ENCODE results near the gene SLC8B1.

The SLC8B1 gene

GRCh38 chr12:113292091-113292490, 42.8 kb downstream of the SLC8B1 start:
- DNase-seq = no peak

DNA sequence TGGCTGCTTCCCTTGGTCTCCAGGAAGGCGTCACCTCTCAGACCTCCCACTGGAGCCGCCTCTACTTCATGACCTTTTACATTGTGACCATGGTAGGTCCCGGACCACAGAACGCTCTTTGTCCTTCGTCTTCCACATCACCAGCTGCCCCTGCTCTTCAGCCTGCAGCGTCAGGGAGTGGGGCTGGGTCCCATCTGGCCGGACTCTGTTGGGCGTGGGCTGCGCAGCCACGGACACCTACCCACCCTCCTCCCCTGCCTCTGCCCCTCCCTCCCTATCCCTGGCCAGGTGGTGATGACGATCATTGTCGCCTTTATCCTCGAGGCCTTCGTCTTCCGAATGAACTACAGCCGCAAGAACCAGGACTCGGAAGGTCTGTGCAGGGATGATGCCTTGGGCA, 43.3 kb downstream of the SLC8B1 start:
- no peak for DNase-seq

DNA sequence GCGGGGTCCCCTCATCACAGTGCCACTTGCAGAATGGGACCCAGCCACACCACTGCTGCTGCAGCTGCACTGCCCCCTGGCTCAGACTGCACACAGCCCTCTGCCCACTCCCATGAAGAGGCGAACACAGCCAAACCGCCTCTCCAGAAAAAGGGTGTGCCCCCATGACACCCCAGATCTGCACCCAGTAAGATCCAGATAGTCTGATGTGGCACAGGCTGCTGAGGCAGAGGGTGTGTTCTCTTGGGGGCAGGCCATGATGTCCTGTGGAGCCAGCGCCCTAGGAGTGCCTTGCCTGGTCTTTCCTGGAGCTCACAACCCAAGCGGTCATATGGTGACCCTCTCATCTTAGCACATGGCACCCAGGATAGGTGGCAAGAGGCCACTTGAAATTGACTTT, 44.4 kb downstream of the SLC8B1 start:
- DNase-seq = no peak

DNA sequence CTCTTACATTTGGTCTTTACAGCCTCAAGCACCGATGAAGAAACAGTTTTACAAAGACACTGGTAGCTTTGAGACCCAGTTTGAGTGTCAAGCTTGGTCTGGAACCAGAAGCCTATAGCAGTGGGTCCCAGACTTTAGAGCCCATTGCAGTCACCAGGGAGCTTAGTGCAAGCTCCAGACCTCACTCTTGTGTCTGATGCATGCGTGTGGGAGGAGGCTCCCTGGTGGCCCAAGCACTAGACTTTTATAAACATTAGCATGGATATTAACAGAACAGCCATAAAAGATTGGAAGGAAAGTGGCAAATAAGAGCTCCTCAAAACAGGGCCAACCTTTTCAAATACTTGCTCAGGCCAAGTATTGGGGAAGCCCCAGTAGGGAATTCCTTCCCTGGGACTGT, 45.5 kb downstream of the SLC8B1 start:
- DNase-seq = no peak

GRCh38 chr12:113287899-113288282, 47.0 kb downstream of the SLC8B1 start:
- no peak for DNase-seq

DNA sequence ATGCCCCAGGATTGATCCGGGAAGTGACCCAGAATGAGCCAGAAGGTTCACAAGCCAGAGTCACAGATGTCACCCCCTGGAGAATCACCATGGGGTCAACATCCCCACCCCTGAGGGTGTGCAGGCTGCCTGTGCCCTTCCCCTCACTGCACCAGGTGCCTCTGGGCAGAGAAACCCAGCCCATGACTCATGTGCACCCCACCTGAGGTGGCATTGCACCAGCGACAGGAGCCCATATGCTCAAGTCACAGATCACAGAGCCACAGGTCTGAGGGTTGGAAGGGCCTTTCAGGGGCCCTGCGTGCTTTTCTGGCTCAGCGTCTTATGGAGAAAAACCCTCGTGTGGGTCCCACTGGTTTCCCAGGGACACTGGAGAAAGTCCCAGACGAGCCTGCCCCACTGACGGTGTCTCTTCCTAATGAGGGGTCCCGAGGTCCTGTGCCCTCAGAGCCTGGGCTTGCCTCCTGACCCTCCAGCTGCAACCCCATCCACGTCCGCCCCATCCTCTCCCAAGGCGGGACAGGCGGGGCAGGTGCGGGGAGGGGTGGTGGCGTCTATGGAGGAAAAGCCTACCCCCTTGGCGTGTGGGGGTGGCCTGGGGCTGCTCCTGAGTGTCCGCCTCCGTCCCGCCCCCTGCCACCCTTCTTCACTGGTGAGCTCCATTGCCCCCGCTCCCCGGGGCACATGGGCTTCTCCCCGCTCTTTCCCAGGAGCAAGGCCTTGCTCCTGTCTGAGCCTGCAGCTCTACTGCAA, 47.6 kb downstream of the SLC8B1 start:
- DNase-seq = no peak

DNA sequence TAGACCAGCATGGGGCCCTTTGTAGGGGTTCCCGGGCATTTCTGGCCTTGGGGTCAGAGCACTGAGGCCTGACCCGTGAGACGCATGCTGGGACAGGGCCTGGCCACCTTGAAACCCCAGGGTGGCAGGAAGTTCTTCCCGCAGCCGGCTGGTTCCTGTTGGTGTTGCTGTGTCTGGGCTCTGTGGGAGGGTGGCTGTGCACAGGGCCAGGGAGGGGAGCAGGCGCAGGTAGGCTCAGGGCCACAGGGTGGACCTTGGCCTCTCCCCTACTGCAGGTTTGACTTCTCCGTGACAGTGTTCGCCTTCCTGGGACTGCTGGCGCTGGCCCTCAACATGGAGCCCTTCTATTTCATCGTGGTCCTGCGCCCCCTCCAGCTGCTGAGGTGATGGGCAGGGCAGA, 48.2 kb downstream of the SLC8B1 start:
- no peak for DNase-seq

GRCh38 chr12:113285679-113286610, 49.0 kb downstream of the SLC8B1 start:
- no peak for DNase-seq

DNA sequence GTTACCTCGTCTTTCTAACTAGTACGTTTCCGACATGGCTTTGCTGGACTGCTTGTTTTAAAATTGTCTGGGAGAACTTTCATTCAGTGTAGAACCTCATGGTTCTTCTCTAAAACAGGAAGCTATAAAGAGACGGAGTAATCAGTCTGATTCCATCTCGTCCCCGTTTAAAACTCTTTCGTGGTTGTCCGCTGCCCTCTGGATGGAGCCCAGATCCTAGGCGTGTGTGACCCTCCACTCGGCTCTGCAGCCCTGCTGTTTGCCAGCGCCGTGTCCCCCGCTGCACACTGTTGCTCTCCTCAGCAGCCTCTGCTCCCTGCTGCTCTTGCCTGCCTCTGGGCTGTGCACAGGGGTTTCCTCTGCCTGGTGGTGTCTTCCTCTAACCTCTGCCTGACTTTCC, 50.2 kb downstream of the SLC8B1 start:
- no peak for DNase-seq

DNA sequence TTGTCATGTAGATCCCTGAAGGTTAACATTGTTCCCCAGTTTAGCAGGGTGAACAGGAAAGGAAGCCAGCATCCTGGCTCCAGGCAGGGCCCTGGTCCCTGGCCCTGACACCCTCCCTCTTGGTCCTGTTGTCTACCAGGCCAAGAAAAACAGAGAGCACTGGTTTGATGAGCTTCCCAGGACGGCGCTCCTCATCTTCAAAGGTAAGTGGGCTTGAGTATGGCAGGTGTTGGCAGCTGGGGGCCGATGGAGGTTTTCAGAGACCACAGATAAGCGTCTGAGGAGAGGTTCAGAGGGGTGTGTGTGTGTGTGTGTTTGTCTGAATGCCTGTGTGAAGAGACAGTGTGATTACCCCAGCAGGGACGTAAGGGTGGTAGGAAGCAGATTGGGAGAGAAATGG, 56.3 kb downstream of the SLC8B1 start:
- DNase-seq = no peak

DNA sequence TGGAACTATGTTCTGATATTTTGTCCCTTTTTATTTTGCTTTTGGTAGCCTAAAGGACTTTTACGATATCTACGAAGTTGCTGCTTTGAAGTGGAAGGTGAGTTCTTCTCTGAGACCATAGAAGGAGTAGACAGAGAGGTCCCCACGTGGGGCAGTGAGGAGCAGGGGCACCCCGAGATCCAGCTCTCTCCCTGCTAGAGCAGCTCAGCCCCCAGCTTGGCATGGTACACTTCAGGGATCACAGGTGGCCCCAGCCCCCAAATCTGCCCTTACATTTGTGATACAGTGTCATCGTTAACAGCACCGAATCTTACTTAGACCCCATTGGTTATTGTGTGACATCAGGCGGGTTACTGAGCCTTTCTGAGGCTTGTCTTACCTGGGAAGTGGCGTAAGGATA, 56.8 kb downstream of the SLC8B1 start:
- no peak for DNase-seq

DNA sequence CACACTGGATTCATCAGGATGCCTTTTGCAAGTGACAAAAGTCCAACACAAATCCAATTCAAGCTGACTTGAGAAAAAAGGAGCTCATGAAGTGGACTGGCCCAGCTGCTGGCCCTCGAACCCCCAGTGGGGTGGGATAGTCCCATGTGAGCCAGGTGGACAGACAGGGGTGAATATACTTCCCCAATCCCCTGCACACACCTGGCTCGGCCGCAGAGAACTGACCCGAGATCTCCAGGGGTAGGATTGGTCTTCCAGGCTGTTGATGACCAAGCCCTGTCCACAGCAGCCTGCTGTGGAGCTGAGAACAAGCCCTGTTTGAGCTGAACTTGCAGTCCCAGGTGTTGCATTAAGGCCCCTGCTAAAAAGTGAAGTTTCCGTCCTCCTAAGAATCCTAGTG, 57.4 kb downstream of the SLC8B1 start:
- no peak for DNase-seq

DNA sequence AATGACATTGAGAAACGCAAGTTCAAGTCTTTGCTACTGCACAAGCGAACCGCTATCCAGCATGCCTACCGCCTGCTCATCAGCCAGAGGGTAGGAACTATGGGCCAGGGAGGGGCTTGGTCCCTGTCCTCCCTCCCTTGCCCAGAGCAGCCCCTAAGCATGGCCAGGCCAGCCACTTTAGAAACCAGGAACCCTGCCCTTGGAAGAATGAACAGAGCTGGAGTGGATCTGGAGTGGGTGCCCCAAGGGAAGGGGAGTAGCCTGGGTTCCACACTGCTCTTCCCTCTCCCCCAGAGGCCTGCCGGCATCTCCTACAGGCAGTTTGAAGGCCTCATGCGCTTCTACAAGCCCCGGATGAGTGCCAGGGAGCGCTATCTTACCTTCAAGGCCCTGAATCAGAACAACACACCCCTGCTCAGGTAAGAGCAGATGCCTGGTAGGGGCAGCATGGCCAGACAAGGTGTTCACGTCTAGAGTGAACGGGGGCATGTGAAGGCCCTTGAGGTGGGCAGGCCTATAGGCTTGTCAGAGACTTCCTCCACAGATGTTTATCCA, 57.9 kb downstream of the SLC8B1 start:
- no peak for DNase-seq

GRCh38 chr12:113276306-113276705, 58.6 kb downstream of the SLC8B1 start:
- no peak for DNase-seq

DNA sequence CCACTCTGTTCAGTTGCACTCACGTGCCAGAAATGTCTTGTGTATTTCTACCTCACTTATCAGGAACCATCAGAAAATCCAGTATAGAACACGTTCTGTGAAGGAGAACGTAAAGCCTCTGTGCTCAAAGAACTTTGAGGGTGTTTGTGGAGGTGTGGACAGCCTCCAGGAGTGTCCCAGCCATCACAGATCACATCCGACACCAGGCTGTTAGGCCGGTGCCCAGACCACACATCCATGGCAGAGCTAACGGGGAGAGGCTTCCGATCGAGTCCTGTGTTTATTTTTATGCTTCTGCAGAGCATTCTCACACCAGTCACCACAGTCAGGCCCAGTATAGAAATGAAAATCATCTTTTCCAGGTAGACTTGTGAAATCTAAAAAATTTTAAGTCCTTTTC, 60.1 kb downstream of the SLC8B1 start:
- DNase-seq = no peak

DNA sequence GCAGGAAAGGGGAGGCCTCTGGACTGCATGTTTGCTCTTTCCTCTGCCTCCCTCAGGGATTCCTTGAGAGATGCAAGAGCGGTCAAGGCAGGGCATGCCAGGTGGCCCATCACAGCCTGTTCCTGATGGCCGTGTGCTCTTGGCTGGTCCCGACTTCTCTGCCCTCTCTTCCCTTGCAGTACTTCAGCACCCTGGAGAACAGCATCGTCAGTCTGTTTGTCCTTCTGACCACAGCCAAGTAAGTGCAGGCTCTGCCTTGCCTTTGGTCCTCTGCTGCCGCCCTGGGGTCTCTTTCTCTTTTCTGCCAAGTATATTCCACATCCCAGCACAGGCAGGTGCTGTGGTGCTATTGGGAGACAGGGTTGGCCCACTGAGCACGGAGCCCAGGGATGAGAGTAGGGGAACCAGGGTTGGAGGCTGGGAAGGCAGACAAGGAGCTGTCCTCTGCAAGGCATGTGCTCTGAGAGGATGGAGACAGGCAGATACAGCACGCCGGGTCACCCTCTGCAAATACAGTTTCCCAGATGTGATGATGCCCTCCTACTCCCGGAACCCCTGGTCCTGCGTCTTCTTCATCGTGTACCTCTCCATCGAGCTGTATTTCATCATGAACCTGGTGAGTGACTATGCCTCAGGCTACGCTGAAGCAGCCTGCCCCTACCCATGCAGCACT, 61.7 kb downstream of the SLC8B1 start:
- no peak for DNase-seq

DNA sequence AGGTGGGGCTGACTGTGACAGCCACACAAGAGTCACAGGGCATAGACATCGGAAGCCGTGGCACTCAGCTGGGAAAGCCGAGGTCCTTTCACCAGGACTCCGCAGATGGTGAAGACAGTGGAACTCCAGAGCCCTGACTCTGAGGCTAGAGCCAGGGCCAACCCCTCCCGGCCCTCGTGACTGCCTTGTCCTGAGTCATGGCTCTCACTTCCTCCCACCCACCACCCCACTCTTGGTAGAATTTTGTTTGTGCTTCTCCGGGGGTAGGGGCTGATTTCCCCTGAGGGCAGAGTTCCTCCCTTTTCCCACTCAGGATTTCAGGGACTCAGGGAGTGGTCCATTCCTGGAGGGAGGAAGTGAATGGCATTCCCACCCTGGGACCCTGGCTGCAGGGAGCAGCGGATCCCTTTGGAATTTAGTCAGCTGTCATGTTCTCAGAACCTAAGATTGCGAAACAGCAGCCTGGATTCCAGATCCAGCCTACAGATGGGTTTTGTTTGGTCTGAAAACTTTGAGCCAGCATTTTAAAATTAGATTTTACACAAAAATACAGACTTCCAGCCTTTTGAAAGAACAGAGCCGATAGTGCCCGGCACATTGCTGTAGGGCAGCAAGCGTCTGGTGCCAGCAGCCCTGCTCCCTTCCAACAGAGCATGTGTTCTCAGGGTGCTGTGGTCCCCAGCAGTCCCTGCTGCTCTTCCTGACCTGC, 62.9 kb downstream of the SLC8B1 start:
- DNase-seq = peak in 1 of 2 donors; percentile 37

- DNase-seq = no peak
These were observed 63.5 kb downstream of the SLC8B1 start for GRCh38 chr12:113271466-113271852.

DNA sequence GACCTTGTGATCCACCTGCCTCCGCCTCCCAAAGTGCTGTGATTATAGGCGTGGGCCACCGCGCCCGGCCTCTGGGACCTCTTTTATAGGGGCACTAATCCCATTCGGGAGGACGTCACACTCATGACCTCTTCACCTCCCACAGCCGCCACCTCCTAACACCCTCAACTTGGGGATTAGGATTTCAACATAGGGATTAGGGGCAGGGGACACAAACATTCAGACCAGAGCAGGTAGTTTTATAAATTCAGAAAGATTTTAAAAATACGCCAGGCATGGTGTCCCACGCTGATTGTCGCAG, 64.2 kb downstream of the SLC8B1 start:
- no peak for DNase-seq

GRCh38 chr12:113269257-113269943, 65.5 kb downstream of the SLC8B1 start:
- no peak for DNase-seq

GRCh38 chr12:113268621-113269020, 66.3 kb downstream of the SLC8B1 start:
- DNase-seq = no peak

DNA sequence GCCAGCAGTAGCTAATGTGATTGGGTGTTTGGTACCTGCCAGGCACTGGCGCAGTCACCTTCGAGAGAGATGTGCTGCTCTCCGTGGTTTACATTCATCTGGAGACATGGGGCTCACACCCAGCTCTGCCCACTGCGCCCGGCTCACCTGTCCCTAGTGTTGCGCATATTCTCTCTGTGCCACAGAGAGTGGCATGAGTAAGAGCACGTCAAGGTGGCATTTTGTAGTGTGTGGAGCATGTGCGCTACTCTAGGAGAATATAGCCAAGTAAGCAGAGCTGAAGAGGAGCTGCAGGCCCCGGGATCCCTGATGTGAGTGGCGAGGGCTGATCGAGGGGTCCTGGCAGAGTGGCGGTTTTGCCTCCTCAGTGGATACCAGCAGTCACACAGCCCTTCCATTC, 66.8 kb downstream of the SLC8B1 start:
- no peak for DNase-seq
